ENCODE data around the gene MAP1LC3B.

Gene MAP1LC3B

GRCh38 chr16:87435372-87436224 lies 43.5 kb downstream of the MAP1LC3B start:
- DNase-seq = no peak

DNA sequence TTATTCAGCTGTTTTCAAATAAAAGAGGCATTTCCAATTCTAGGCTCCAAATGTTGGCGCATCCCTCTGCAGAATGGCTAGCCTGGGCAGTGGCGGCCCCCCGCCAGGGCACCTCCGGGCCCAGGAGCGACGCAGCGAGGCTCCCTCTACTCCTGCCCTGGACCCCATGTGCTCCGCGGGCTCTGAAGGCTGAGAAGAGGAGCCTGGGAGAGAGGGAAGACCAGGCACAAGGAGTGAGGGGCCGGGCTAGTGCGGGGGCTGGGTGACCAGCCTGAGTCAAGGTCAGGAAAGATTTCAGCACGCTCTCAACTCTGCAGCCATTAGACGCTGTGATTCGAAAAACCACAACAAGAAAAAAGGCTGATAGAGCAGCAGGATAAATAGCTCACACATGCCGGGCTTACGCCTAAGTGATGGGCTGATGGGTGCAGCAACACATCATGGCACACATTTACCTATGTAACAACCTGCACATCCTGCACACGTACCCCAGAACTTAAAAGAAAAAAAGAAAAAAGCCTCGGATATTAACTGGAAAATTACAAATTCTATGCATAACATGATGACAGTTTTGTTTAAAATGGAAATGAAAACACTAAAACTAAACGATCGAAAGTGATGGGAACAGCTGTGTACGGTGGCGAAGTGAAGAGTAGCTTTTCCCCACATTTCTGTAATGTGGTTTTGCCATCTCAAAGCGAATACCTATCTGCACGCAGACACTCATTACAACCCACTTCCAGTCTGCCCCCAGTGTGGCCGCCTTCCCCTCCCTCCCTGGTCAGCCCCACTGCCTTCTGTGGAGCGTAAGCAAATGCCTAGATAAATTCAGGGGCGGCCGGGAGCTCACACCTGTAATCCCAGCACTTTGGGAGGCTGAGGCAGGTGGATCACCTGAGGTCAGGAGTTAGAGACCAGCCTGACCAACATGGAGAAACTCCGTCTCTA lies 44.4 kb downstream of the MAP1LC3B start:
- DNase-seq = no peak

DNA sequence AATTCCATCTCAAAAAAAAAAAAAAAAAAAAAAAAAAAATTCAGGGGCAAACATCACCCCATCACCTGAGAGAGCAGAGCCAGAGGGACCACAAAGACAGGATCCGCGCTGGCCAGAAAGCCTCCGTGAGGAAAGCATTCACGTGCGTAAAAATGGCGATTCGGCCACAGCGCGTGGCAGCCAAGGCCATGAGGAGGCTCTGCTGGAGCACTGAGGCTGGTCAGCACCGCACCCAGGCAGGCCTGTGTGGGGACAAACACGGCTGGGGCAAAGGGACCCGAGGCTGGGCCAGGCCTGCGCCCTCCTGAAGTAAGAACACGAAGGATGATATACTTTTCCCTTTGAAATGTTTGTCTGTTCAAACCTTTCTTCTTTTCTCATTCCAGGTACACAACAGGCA lies 45.2 kb downstream of the MAP1LC3B start:
- DNase-seq = no peak

DNA sequence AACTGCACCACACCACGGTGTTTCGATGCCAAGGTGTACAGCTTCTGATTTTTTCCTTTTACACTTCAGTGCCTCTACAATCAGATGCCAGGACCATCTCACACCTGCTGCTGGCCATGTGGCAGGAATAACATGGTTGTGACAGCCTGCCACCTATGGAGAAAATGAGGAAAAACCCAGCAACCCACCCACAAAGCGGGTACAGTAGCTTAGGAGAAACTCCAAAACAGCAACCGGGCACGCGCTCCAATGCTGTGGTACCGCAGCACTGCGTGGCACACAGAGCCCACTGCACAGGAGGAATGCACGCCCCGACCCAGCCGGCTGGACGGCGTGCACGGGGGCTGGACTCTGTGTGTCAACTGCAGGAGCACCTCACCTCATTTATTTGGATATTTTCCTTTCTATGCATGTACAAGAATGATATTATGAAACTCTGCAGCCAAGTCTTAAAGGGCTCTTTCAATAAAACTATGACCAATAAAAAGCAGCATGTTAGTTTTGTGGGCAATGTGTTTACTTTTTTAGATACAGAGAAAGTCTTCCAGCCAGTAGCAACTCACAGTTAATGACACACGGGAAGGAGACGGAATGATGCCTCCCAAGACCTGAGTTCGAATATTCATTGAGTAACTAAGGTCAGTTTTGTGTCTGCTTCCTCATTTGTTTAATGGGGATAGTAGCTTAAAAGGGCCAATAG lies 45.9 kb downstream of the MAP1LC3B start:
- peak in 1 of 2 experiments; percentile 60 for DNase-seq

- DNase-seq = no peak
These were observed 46.5 kb downstream of the MAP1LC3B start for GRCh38 chr16:87438611-87438985.

GRCh38 chr16:87439926-87440325 lies 47.8 kb downstream of the MAP1LC3B start:
- no peak for DNase-seq

GRCh38 chr16:87441886-87442580 lies 49.9 kb downstream of the MAP1LC3B start:
- DNase-seq = no peak

DNA sequence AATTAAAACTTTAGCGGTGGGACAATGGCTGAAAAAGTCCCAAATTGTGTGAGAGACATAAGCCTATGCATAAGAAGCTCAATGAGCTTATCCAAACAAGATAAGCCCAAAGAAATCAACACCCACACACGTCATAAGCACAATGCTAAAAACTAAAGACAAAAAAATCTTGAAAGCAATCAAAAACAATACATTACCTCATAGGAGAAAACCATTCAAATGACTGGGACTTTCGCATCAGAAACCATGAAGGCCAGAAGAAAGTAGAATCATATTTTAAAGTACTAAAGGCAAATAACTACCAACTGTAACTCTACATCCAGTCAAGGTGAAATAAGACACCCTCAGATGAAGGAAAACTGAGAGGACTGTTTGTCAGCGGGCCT lies 50.4 kb downstream of the MAP1LC3B start:
- no peak for DNase-seq

GRCh38 chr16:87443016-87443415 lies 50.9 kb downstream of the MAP1LC3B start:
- no peak for DNase-seq

- DNase-seq = no peak
These were observed 51.8 kb downstream of the MAP1LC3B start for GRCh38 chr16:87443964-87444363.

GRCh38 chr16:87445486-87445885 lies 53.4 kb downstream of the MAP1LC3B start:
- no peak for DNase-seq

DNA sequence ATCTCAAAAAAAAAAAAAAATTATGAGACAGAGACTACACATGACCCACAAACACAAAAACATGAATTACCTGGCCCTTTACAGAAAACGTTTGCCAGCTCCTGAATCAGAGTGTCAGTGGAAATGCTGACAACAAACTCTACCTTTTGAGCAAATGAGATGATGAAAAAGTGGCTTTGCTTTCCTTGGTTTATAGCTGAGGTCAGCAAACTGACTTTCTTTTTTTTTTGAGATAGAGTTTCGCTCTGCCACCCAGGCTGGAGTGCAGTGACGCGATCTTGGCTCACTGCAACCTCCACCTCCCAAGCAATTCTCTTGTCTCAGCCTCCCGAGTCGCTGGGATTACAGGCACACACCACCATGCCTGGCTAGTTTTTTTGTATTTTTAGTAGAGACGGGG lies 54.3 kb downstream of the MAP1LC3B start:
- DNase-seq = no peak

GRCh38 chr16:87447323-87447722 lies 55.2 kb downstream of the MAP1LC3B start:
- DNase-seq = no peak

DNA sequence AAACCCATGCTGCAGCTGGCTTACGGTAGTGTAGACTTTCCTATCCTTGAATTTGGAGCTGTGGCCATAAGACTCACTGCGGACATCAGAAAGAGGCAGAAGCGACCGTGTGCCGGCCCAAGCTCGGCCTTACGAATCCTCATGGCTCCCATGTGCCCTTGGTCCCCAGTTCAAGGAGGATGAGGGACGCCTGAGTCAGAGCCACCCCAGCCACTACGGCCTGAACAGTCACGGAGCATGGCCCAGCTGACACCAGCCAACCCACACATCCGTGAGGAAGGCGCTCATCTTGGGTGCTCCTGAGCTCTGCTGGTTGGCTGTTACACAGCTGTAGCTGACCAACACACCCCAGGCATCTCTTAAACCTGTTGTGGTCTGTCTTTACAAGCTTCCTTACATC lies 56.7 kb downstream of the MAP1LC3B start:
- DNase-seq = no peak

GRCh38 chr16:87451563-87452210 lies 59.6 kb downstream of the MAP1LC3B start:
- DNase-seq = no peak

- peak; percentile 35 to 81 for DNase-seq
These were observed 61.2 kb downstream of the MAP1LC3B start for GRCh38 chr16:87453326-87453725.
